Endothelial cell (in vitro differentiated cells): ENCODE results near the gene AGO3. TPM values are rescaled to one million over a fixed set of nuclear protein-coding genes. Genes with fewer than 3 reads are reported as not detected.

Source experiments
- DNase-seq: peaks from one replicate; pipeline ENCODE4 v3.0.0; 2021; ENCODE audit warnings: low spot score
- H3K27ac Mint-ChIP-seq: one replicate; pipeline ENCODE4 v1.8.0; 2021; ENCODE audit warnings: mixed read lengths, inconsistent platforms; ENCODE audit not compliant: unreplicated experiment
- H3K27me3 Mint-ChIP-seq: one replicate; pipeline ENCODE4 v1.8.0; 2021; ENCODE audit warnings: mild to moderate bottlenecking, moderate library complexity, mixed read lengths, inconsistent platforms; ENCODE audit not compliant: unreplicated experiment
- H3K36me3 Mint-ChIP-seq: one replicate; pipeline ENCODE4 v1.8.0; 2021; ENCODE audit warnings: mild to moderate bottlenecking, low read depth, mixed read lengths, inconsistent platforms; ENCODE audit not compliant: unreplicated experiment
- H3K4me1 Mint-ChIP-seq: one replicate; pipeline ENCODE4 v1.8.0; 2021; ENCODE audit warnings: mild to moderate bottlenecking, mixed read lengths, inconsistent platforms; ENCODE audit not compliant: unreplicated experiment
- H3K4me3 Mint-ChIP-seq: one replicate; pipeline ENCODE4 v1.8.0; 2021; ENCODE audit warnings: mild to moderate bottlenecking, mixed read lengths, inconsistent platforms; ENCODE audit not compliant: unreplicated experiment
- H3K9me3 Mint-ChIP-seq: one replicate; pipeline ENCODE4 v1.8.0; 2021; ENCODE audit warnings: mixed read lengths, inconsistent platforms; ENCODE audit not compliant: unreplicated experiment
- CTCF ChIP-seq: fragments of 200-600 bp; sonication (generic); IDR thresholded peaks from one replicate; pipeline ENCODE4 v1.5.0; 2021; ENCODE audit warnings: antibody characterized with exemption; ENCODE audit not compliant: unreplicated experiment
- total RNA-seq: library from RNA; stranded (reverse); fragmentation: NEBNext Ultra II Directional; extraction: Animal tissue kit (Norgen Biotek cat#: 25700); gene quantifications from one replicate; pipeline ENCODE4 v1.2.1, GENCODE V29; 2021; ENCODE audit not compliant: unreplicated experiment

AGO3 gene
- total RNA-seq, 1 donor from 2014 or later: 25.9 TPM

- H3K36me3 Mint-ChIP-seq: peaks cover 35% of the 10 kb centered on the region
- peak overlapping the region; percentile 16 for H3K27ac Mint-ChIP-seq
- H3K27me3 Mint-ChIP-seq: no peaks in the 10 kb centered on the region
- peaks cover 4% of the 10 kb centered on the region for H3K4me1 Mint-ChIP-seq
- no peak for DNase-seq
- no peak overlapping the region for H3K4me3 Mint-ChIP-seq
- TF ChIP-seq CTCF: no peak
- no peaks in the 10 kb centered on the region for H3K9me3 Mint-ChIP-seq
Observed at GRCh38 chr1:35899941-35900340, 31.0 kb upstream of the AGO3 start.

- DNase-seq: no peak
- TF ChIP-seq CTCF: no peak
- Mint-ChIP-seq H3K27me3 (no peaks in the 10 kb centered on the region), H3K4me1 (peaks cover 4% of the 10 kb centered on the region), H3K4me3 (no peak overlapping the region), H3K9me3 (no peaks in the 10 kb centered on the region), H3K36me3 (peaks cover 27% of the 10 kb centered on the region), H3K27ac (no peak overlapping the region)
Observed at GRCh38 chr1:35901235-35901634, 29.7 kb upstream of the AGO3 start.

GRCh38 chr1:35902671-35903070 is 28.2 kb upstream of the AGO3 start:
- Mint-ChIP-seq H3K27ac (no peak overlapping the region), H3K4me1 (peaks cover 4% of the 10 kb centered on the region), H3K4me3 (no peak overlapping the region), H3K9me3 (no peaks in the 10 kb centered on the region), H3K36me3 (peaks cover 26% of the 10 kb centered on the region), H3K27me3 (no peaks in the 10 kb centered on the region)
- DNase-seq: no peak
- TF ChIP-seq CTCF: no peak

GRCh38 chr1:35914717-35915116 is 16.2 kb upstream of the AGO3 start:
- Mint-ChIP-seq H3K9me3 (no peaks in the 10 kb centered on the region), H3K4me3 (peak overlapping the region; percentile 20), H3K36me3 (peaks cover 42% of the 10 kb centered on the region), H3K27ac (no peak overlapping the region), H3K4me1 (no peaks in the 10 kb centered on the region), H3K27me3 (no peaks in the 10 kb centered on the region)
- TF ChIP-seq CTCF: no peak
- DNase-seq: no peak

GRCh38 chr1:35915693-35916092 is 15.2 kb upstream of the AGO3 start:
- Mint-ChIP-seq H3K36me3 (peaks cover 52% of the 10 kb centered on the region), H3K9me3 (no peaks in the 10 kb centered on the region), H3K27me3 (no peaks in the 10 kb centered on the region), H3K4me3 (no peak overlapping the region), H3K27ac (no peak overlapping the region), H3K4me1 (no peaks in the 10 kb centered on the region)
- TF ChIP-seq CTCF: no peak
- DNase-seq: no peak
